Endodermal cell (in vitro differentiated cells): ENCODE data around the gene TUBA4A. TPM values are rescaled to one million over a fixed set of nuclear protein-coding genes. Genes with fewer than 3 reads are reported as not detected.
A peak's percentile ranks its signal among the peaks of the same experiment; 100 is the strongest.

ENCODE experiments used
- DNase-seq: peaks from one replicate; pipeline ENCODE4 v3.0.0-alpha.2; 2017
- H3K27ac ChIP-seq: 2 replicates; pipeline ENCODE4 v1.5.1; 2013; ENCODE audit warnings: mild to moderate bottlenecking, low read depth, low read length, moderate library complexity
- H3K27me3 ChIP-seq: 2 replicates; pipeline ENCODE4 v1.6.1; 2013; ENCODE audit warnings: mild to moderate bottlenecking, low read length, moderate library complexity; ENCODE audit not compliant: insufficient read depth, control insufficient read depth, poor library complexity, severe bottlenecking
- H3K36me3 ChIP-seq: 2 replicates; pipeline ENCODE4 v1.7.0; 2013; ENCODE audit warnings: mild to moderate bottlenecking, low read length, moderate library complexity; ENCODE audit not compliant: control insufficient read depth, insufficient read depth
- H3K4me1 ChIP-seq: one replicate; pipeline ENCODE4 v1.7.0; 2013; ENCODE audit warnings: low read length; ENCODE audit not compliant: control insufficient read depth, insufficient read depth
- H3K4me3 ChIP-seq: 2 replicates; pipeline ENCODE4 v1.5.1; 2013; ENCODE audit warnings: mild to moderate bottlenecking, low read length, moderate library complexity
- H3K9ac ChIP-seq: 2 replicates; pipeline ENCODE4 v1.6.1; 2013; ENCODE audit warnings: mild to moderate bottlenecking, low read length, moderate library complexity; ENCODE audit not compliant: poor library complexity, severe bottlenecking; ENCODE audit errors: extremely low read depth
- H3K9me3 ChIP-seq: 2 replicates; pipeline ENCODE4 v1.6.1; 2013; ENCODE audit warnings: mild to moderate bottlenecking, low read length, moderate library complexity; ENCODE audit not compliant: control insufficient read depth
- H3K27ac Mint-ChIP-seq: 2 replicates; pipeline ENCODE4 v1.8.0; 2020; ENCODE audit warnings: mixed read lengths
- H3K27me3 Mint-ChIP-seq: 2 replicates; pipeline ENCODE4 v1.8.0; 2021; ENCODE audit warnings: mild to moderate bottlenecking, mixed read lengths; ENCODE audit not compliant: insufficient read depth
- H3K36me3 Mint-ChIP-seq: 2 replicates; pipeline ENCODE4 v1.8.0; 2020; ENCODE audit warnings: low read depth, mixed read lengths
- H3K4me1 Mint-ChIP-seq: 2 replicates; pipeline ENCODE4 v1.8.0; 2020; ENCODE audit warnings: mixed read lengths
- H3K4me3 Mint-ChIP-seq: 2 replicates; pipeline ENCODE4 v1.8.0; 2020; ENCODE audit warnings: mild to moderate bottlenecking, moderate library complexity, mixed read lengths
- H3K9me3 Mint-ChIP-seq: 2 replicates; pipeline ENCODE4 v1.8.0; 2020; ENCODE audit warnings: mild to moderate bottlenecking, mixed read lengths
- CTCF ChIP-seq: fragments of 200-600 bp; sonication (generic); conservative IDR thresholded peaks from 2 replicates; pipeline ENCODE4 v1.5.0; 2021; ENCODE audit warnings: antibody characterized with exemption, mild to moderate bottlenecking
- WGBS, 2 experiments: methylation state at CpG; one replicate each; pipeline versions ENCODE4 v1.1.5 to v1.1.7; 2013; ENCODE audit warnings: missing lambda C conversion rate in 2 of 2, mixed read lengths in 1 of 2; ENCODE audit not compliant: insufficient coverage in 1 of 2, insufficient read length in 1 of 2; 5-methylcytosine and 5-hydroxymethylcytosine counted together
- total RNA-seq, 2 donors: library from RNA; stranded (reverse); fragmentation: NEBNext Ultra II Directional in 1 of 2; extraction: Animal tissue kit (Norgen Biotek cat#: 25700) in 1 of 2; gene quantifications; 2 replicates in 1 of 2; 3 replicates in 1 of 2; pipeline ENCODE4 v1.2.1, GENCODE V29; 2021

Gene TUBA4A
- total RNA-seq, 2 donors from 2014 or later, result 4.0 to 9.5 TPM

- H3K27ac ChIP-seq, result peak within 1 kb of the TSS; percentile 95
- H3K9me3 ChIP-seq, result no peaks in the 10 kb centered on the region
- peaks cover 35% of the 10 kb centered on the region for H3K36me3 ChIP-seq
- Mint-ChIP-seq H3K36me3 (peaks cover 23% of the 10 kb centered on the region), H3K27ac (peak within 1 kb of the TSS; percentile 98), H3K9me3 (no peaks in the 10 kb centered on the region), H3K27me3 (no peaks in the 10 kb centered on the region), H3K4me1 (peaks cover 42% of the 10 kb centered on the region), H3K4me3 (peak within 1 kb of the TSS; percentile 74)
- peak; percentile 99 for DNase-seq
- 1 to 3% methylated on average over 8 to 65 of the region's 65 CpGs for WGBS, 2 experiments
- no peaks in the 10 kb centered on the region for H3K27me3 ChIP-seq
- TF ChIP-seq CTCF, result peak; percentile 16
- peaks cover 28% of the 10 kb centered on the region for H3K4me1 ChIP-seq
- H3K9ac ChIP-seq, result peak within 1 kb of the TSS; percentile 94
- peak within 1 kb of the TSS; percentile 86 for H3K4me3 ChIP-seq
Observed at GRCh38 chr2:219279151-219279915, 25.6 kb upstream of the TUBA4A start, which contains the start of gene DNAJB2. Gene DNAJB2, plus strand, starts transcription at chr2:219279366. Its CDS starts 468 bp downstream, at chr2:219279834.

- DNase-seq, result no peak
- peak overlapping the region; percentile 94 for H3K9ac ChIP-seq
- WGBS, 2 experiments, result 18 to 20% methylated on average over 3 to 9 of the region's 9 CpGs
Observed at GRCh38 chr2:219278655-219279150, 25.0 kb upstream of the TUBA4A start.

More at GRCh38 chr2:219278655-219279150, 25.0 kb upstream of the TUBA4A start:
- peak overlapping the region; percentile 95 for H3K27ac ChIP-seq
- H3K9me3 ChIP-seq, result no peaks in the 10 kb centered on the region
- peaks cover 43% of the 10 kb centered on the region for H3K4me1 Mint-ChIP-seq
- H3K4me1 ChIP-seq, result peaks cover 31% of the 10 kb centered on the region
- H3K27me3 Mint-ChIP-seq, result no peaks in the 10 kb centered on the region
- peak overlapping the region; percentile 86 for H3K4me3 ChIP-seq
- peaks cover 30% of the 10 kb centered on the region for H3K36me3 ChIP-seq
- no peaks in the 10 kb centered on the region for H3K27me3 ChIP-seq
- H3K4me3 Mint-ChIP-seq, result peak overlapping the region; percentile 74
- TF ChIP-seq CTCF, result no peak
- H3K36me3 Mint-ChIP-seq, result peaks cover 21% of the 10 kb centered on the region
- H3K9me3 Mint-ChIP-seq, result no peaks in the 10 kb centered on the region
- H3K27ac Mint-ChIP-seq, result peak overlapping the region; percentile 96
